ENCODE results near the gene FBXL17.

Gene FBXL17

DNA sequence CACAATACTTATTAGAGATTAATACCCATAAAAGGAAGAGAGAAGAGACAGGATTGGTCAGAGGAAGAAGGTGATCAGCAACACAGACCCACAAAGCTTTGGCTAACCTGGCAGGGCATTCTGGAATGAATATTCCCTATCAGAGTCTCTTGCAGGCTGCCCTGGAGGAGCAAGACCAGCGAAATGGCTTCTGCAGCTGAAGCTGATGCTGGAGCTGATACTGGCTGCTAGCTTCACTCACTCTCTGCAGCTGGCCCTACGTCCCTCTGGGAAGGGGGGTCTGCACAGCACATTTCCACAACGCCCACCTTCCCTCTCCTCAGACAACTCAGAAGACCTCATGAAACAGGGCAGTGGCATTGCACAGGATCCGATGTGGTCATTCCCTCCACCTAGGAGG lies 541.3 kb downstream of the FBXL17 start:
- no peak for DNase-seq (ENCODE audit: low spot score in 2 of 2)
- H3K36me3 ChIP-seq (replicated peaks) = no peaks in the 10 kb centered on the region
- H3K9me3 ChIP-seq = no peaks in the 10 kb centered on the region
- H3K27me3 ChIP-seq (ENCODE audit: low read depth) = no peaks in the 10 kb centered on the region
- in situ Hi-C loops (cut with MboI; ENCODE audit: low sequenced_read_pairs) = no loop called here
- no peaks in the 10 kb centered on the region for H3K4me1 ChIP-seq
- no peak overlapping the region for H3K4me3 ChIP-seq

DNA sequence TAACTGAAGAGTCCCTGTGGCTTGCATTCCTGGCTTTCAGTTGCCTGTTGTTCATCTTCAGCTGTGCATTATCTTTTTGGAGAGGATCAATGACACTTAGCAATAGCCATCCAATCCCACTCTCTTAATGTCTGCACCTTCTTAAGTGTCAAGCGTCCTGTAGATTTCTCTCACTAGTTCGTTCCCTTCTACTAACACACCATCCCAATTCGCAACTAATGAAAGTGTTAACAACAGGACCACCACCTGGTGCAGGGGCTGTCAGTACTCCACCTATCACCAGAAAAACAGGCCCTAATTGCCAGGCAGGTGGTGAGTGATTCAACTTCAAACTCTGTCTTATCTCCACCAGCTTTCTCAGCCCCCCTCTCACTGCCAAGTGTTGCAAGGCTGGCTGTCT lies 541.7 kb downstream of the FBXL17 start:
- in situ Hi-C loops (cut with MboI; ENCODE audit: low sequenced_read_pairs) = no loop called here
- H3K4me1 ChIP-seq = no peaks in the 10 kb centered on the region
- no peaks in the 10 kb centered on the region for H3K36me3 ChIP-seq (replicated peaks)
- no peak overlapping the region for H3K4me3 ChIP-seq
- H3K9me3 ChIP-seq = no peaks in the 10 kb centered on the region
- H3K27me3 ChIP-seq (ENCODE audit: low read depth) = no peaks in the 10 kb centered on the region
- no peak for DNase-seq (ENCODE audit: low spot score in 2 of 2)

DNA sequence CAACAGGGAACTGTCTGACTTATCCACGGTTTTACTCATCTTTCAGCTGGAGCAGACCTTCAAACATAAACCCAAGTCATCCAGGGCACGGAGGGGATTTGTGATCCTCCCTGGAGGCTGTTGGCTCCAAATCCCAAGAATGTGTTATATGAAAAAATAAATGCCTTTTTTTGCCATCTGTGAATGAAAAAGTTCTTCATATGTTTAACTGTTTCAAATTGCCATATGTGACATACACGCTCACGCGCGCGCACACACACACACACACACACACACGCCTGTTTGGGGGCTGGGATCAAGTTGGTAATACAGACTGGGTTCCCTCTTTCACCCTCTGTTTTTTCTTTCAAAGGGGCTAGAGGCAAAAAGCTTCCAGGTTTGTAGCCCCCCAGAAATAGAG lies 546.8 kb downstream of the FBXL17 start:
- Histone ChIP-seq H3K4me1 (no peaks in the 10 kb centered on the region; the same call in 1 of the 2 replicates), H3K27me3 (ENCODE audit: low read depth) (no peaks in the 10 kb centered on the region), H3K36me3 (replicated peaks) (no peaks in the 10 kb centered on the region), H3K4me3 (no peak overlapping the region), H3K9me3 (no peaks in the 10 kb centered on the region)
- in situ Hi-C loops (cut with MboI; ENCODE audit: low sequenced_read_pairs) = no loop called here
- no peak for DNase-seq (ENCODE audit: low spot score in 2 of 2)

DNA sequence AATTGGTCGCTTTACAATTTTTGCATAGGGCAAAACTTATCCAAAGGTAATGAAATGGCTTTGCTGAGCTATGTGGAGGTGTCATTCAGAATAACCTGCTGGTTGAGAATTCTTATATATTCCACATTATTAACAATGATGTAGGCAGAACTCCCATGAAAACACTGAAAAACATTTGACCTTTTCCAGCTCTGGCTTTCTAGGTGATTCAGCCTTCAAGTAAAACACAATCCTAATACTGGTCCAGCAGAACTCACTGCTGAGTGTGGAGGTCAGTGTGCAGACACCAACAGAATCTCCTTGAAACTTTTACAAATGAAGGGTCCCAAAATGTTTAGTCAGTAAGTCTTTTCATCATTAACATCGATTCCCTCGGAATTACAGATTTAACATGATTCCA lies 549.2 kb downstream of the FBXL17 start:
- Histone ChIP-seq H3K27me3 (ENCODE audit: low read depth) (no peaks in the 10 kb centered on the region), H3K4me3 (no peak overlapping the region), H3K9me3 (no peaks in the 10 kb centered on the region), H3K4me1 (no peaks in the 10 kb centered on the region; the same call in 1 of the 2 replicates), H3K36me3 (replicated peaks) (no peaks in the 10 kb centered on the region)
- no peak for DNase-seq (ENCODE audit: low spot score in 2 of 2)
- in situ Hi-C loops (cut with MboI; ENCODE audit: low sequenced_read_pairs) = no loop called here

DNA sequence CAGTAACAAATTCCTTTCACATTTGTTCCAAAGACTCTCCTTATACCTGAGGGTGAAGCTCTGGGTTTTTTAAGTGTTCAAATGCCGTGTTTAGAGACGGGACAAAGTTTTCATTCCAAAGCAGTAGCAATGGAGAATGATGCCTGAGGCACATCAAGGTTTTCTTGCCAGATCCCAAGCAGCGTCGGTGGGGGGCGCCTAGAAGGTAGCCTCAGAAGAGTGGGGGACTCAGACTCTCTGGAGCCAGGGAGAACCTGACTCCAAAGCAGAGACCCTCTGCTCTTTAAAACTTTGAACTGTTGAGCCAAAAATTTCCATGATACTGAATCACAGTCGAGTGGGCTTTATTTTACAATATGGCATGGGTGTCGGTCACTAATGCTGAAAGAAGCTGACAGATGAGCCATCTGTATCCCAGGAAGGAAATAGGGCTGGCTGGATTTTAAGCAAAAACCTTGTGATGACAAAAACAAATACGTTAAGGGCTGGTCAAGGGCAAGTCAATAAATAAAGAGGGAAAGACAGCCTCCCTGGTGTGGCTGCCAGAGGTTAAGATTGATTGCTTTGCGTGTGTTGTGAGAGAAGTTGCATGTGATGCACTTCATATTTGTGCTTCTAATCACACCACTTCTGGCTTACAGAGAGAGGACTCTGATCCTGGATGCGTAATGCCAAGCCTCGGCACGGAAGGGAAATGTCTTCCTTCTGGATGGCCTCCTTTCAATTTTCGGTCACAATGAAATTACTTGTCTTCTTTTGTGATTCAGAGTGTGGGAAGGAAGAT lies 550.1 kb downstream of the FBXL17 start:
- H3K4me3 ChIP-seq = no peak overlapping the region
- in situ Hi-C loops (cut with MboI; ENCODE audit: low sequenced_read_pairs) = no loop called here
- H3K4me1 ChIP-seq = no peaks in the 10 kb centered on the region; the same call in 1 of the 2 replicates
- H3K36me3 ChIP-seq (replicated peaks) = no peaks in the 10 kb centered on the region
- H3K9me3 ChIP-seq = no peaks in the 10 kb centered on the region
- DNase-seq (ENCODE audit: low spot score in 2 of 2) = no peak
- no peaks in the 10 kb centered on the region for H3K27me3 ChIP-seq (ENCODE audit: low read depth)

DNA sequence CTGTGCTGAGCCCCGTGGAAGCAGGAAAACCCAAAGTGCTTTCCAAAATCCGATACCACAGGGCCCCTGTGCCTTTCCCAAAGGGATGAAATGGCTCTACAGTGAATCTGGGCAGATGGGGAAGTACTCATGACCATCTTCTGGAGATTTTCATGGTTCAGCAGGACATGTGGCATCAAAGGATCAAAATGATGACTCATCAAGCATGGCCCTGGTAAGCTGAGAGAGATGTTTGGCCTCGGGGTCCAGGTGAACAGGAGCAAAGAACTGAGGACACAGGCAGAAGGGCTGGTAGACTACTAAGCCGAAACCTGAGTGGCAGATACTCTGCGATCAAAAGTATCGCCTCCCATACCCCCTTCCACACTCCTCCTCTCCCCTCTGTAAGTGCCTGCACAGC lies 551.1 kb downstream of the FBXL17 start:
- Histone ChIP-seq H3K9me3 (no peaks in the 10 kb centered on the region), H3K4me3 (no peak overlapping the region), H3K4me1 (no peaks in the 10 kb centered on the region; the same call in 1 of the 2 replicates), H3K36me3 (replicated peaks) (no peaks in the 10 kb centered on the region), H3K27me3 (ENCODE audit: low read depth) (no peaks in the 10 kb centered on the region)
- in situ Hi-C loops (cut with MboI; ENCODE audit: low sequenced_read_pairs) = no loop called here
- no peak for DNase-seq (ENCODE audit: low spot score in 2 of 2)

- no peak for DNase-seq (ENCODE audit: low spot score in 2 of 2)
- Histone ChIP-seq H3K4me1 (no peaks in the 10 kb centered on the region), H3K27me3 (ENCODE audit: low read depth) (no peaks in the 10 kb centered on the region), H3K4me3 (no peak overlapping the region), H3K36me3 (replicated peaks) (no peaks in the 10 kb centered on the region), H3K9me3 (no peaks in the 10 kb centered on the region)
- in situ Hi-C loops (cut with MboI; ENCODE audit: low sequenced_read_pairs) = no loop called here
These were observed 555.4 kb downstream of the FBXL17 start for GRCh38 chr5:107826311-107827000.

DNA sequence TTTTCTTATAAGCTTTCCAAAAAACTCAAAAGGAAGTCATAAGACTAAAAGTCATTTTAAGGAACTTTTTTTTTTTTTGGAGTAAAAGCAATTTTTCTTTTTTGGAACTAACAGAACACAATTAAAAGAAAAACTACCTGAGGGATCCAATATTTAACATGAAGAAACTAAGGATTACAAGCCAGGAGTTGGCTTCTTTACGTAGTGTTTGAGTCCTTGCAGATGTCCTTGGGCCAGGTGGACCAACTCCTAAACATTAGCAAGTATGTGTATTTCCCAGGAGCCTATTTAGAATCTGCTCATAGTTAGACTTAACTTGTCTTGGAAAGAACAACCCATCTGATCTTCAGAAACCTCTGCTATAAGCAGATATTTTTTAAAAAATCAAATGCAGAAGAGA lies 557.1 kb downstream of the FBXL17 start:
- no peak overlapping the region for H3K4me3 ChIP-seq
- no peaks in the 10 kb centered on the region for H3K36me3 ChIP-seq (replicated peaks)
- no peaks in the 10 kb centered on the region for H3K27me3 ChIP-seq (ENCODE audit: low read depth)
- no peaks in the 10 kb centered on the region for H3K9me3 ChIP-seq
- DNase-seq (ENCODE audit: low spot score in 2 of 2) = no peak
- in situ Hi-C loops (cut with MboI; ENCODE audit: low sequenced_read_pairs) = no loop called here
- H3K4me1 ChIP-seq = no peaks in the 10 kb centered on the region

GRCh38 chr5:107821288-107821687 lies 560.6 kb downstream of the FBXL17 start:
- Histone ChIP-seq H3K27me3 (ENCODE audit: low read depth) (no peaks in the 10 kb centered on the region), H3K9me3 (no peaks in the 10 kb centered on the region), H3K4me1 (peaks cover 8% of the 10 kb centered on the region), H3K36me3 (replicated peaks) (no peaks in the 10 kb centered on the region), H3K4me3 (no peak overlapping the region)
- in situ Hi-C loops (cut with MboI; ENCODE audit: low sequenced_read_pairs) = no loop called here
- DNase-seq (ENCODE audit: low spot score in 2 of 2) = no peak

DNA sequence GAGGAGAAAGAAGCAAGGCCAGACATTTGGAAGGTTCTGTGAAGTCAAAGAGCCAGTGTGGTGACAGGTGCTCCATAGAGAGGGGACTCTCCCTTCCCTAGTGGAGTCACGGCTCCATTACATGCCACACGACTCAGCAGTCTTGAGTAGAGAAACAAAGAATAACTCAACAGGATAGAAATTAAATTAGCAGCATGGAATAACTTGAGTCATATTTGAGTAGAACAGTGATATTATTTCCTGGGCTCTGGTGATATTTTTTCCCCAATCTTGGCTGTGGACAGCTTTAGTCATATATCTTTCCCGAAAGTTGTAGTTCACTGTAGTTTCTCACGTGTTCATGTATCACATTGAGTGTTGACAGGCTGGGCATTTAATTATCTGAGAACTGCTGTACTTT lies 561.5 kb downstream of the FBXL17 start:
- in situ Hi-C loops (cut with MboI; ENCODE audit: low sequenced_read_pairs) = no loop called here
- Histone ChIP-seq H3K4me3 (no peak overlapping the region), H3K4me1 (peaks cover 8% of the 10 kb centered on the region), H3K27me3 (ENCODE audit: low read depth) (no peaks in the 10 kb centered on the region), H3K9me3 (no peaks in the 10 kb centered on the region), H3K36me3 (replicated peaks) (no peaks in the 10 kb centered on the region)
- DNase-seq (ENCODE audit: low spot score in 2 of 2) = no peak

DNA sequence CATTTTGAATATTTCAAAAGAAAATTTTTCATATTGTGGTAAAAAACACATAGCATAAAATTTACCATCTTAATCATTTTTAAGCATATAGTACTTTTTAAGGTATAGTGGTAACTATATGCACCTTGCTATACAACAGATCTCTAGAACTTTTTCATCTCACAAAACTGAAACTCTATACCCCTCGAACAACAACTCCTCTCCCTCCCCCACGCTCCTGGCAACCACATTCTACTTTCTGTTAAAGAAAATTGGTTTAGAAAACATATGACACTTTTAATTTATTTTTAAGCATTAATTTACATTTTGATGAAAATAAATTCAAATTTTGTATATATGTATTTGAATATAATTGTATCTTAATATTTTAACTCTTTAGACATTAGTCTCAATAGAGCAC lies 563.9 kb downstream of the FBXL17 start:
- Histone ChIP-seq H3K4me3 (no peak overlapping the region), H3K27me3 (ENCODE audit: low read depth) (no peaks in the 10 kb centered on the region), H3K36me3 (replicated peaks) (no peaks in the 10 kb centered on the region), H3K4me1 (peaks cover 8% of the 10 kb centered on the region), H3K9me3 (no peaks in the 10 kb centered on the region)
- no peak for DNase-seq (ENCODE audit: low spot score in 2 of 2)
- in situ Hi-C loops (cut with MboI; ENCODE audit: low sequenced_read_pairs) = no loop called here

- in situ Hi-C loops (cut with MboI; ENCODE audit: low sequenced_read_pairs) = no loop called here
- Histone ChIP-seq H3K9me3 (no peaks in the 10 kb centered on the region), H3K36me3 (replicated peaks) (no peaks in the 10 kb centered on the region), H3K4me3 (no peak overlapping the region), H3K27me3 (ENCODE audit: low read depth) (no peaks in the 10 kb centered on the region), H3K4me1 (peaks cover 8% of the 10 kb centered on the region)
- peak; percentile 39 to 74 for DNase-seq (ENCODE audit: low spot score in 2 of 2)
These were observed 564.5 kb downstream of the FBXL17 start for GRCh38 chr5:107817436-107817835.

DNA sequence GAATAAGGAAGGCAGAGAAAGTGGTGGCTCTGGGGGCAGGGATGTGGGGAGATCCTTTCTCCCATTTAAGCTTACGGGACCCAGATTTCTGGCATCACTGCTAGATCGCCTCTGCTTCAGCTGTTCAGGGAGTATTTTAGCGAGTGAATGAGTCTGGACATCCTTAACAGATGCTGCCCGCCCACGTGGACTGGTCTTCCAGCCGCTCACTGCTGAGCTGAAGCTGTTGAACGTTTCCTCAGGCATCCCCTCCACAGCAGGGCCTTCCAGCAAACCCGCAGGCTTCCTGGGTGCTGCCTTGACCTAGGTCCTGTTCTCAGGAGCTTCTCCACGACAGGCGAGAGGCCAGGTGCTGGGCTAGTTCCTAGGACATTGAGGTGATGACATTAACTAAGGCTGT lies 566.8 kb downstream of the FBXL17 start:
- no peaks in the 10 kb centered on the region for H3K9me3 ChIP-seq
- H3K4me3 ChIP-seq = no peak overlapping the region
- H3K27me3 ChIP-seq (ENCODE audit: low read depth) = no peaks in the 10 kb centered on the region
- no peak for DNase-seq (ENCODE audit: low spot score in 2 of 2)
- H3K4me1 ChIP-seq = peaks cover 9% of the 10 kb centered on the region
- in situ Hi-C loops (cut with MboI; ENCODE audit: low sequenced_read_pairs) = no loop called here
- no peaks in the 10 kb centered on the region for H3K36me3 ChIP-seq (replicated peaks)

- Histone ChIP-seq H3K4me3 (no peak overlapping the region), H3K9me3 (no peaks in the 10 kb centered on the region), H3K4me1 (peaks cover 17% of the 10 kb centered on the region), H3K27me3 (ENCODE audit: low read depth) (no peaks in the 10 kb centered on the region), H3K36me3 (replicated peaks) (no peaks in the 10 kb centered on the region)
- no peak for DNase-seq (ENCODE audit: low spot score in 2 of 2)
- in situ Hi-C loops (cut with MboI; ENCODE audit: low sequenced_read_pairs) = no loop called here
These were observed 567.6 kb downstream of the FBXL17 start for GRCh38 chr5:107814183-107814827.
